ENCODE data around the gene GRB14. TPM values are rescaled to one million over a fixed set of nuclear protein-coding genes. Genes with fewer than 3 reads are reported as not detected.

Gene GRB14
- total and polyA plus RNA-seq, 10 donors = 0.28 to 6.7 (median 2.5) TPM

DNA sequence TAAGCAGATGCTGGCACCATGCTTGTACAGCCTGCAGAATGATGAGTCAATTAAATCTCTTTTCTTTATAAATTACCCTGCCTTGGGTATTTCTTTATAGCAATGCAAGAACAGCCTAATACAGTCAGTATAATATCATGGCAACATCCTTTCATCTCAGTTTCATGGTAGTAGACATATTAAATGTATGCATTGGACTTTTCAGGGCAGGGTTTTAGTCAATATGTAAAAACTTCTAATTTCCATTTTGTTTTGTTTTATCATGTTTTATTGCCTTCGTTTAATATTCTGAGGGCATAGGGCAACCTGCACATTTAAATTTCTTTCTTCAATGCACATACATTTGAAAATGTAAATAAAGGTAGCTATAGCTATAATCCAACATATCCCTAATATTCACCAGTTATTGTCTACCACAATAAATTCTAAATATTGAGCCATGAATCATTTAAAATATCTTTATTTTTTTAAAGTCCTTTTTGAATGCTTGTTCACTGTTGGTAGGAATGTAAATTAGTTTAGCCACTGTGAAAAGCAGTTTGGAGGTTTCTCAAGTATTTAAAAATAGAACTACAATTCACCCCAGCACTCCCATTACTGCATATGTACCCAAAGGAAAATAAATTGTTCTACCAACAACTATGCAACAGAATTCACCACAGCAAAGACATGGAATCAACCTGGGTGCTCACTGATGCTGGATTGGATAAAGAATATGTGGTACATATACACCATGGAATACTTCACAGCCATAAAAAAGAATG is 41.8 kb upstream of the GRB14 start:
- Histone ChIP-seq H3K9me3 (no peaks in the 10 kb centered on the region), H3K36me3 (no peaks in the 10 kb centered on the region), H3K27ac (no peak overlapping the region), H3K4me3 (no peak overlapping the region), H3K4me1 (no peaks in the 10 kb centered on the region), H3K27me3 (replicated peaks in 1 of 7) (no peaks in the 10 kb centered on the region)
- DNase-seq = no peak
- WGBS, 5 donors = 88 to 94% (median 89%) methylated on average over 1 of the region's 1 CpG
- TF ChIP-seq POLR2A (IDR thresholded peaks at IDR 0.05) (no peak), POLR2AphosphoS5 (IDR thresholded peaks at IDR 0.05) (no peak), CTCF (IDR thresholded peaks at IDR 0.05 in 8 of 11, conservative IDR thresholded peaks at IDR 0.05 in 3 of 11) (no peak)
- intact Hi-C loops (cut with DNase I; ENCODE audit: low total_unique reads) = no loop called here

DNA sequence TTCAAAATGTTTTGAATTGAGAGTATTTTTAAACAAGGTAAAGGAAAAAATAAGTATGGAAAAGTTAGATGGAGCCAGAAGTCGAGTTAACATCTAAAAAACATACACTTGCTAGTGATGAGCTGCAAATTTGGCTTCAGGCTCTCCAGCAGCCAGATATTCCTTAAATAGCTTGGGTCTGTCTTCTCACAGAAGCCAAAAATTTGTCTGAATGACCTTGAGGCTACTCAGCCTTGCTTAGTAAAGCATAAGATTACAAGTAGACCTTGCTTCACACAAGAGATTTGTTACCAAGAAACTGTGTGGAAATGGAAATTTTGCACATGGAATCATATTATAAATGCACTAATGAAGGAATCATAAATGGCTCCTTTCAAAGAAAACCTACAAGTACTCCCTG is 40.8 kb upstream of the GRB14 start:
- intact Hi-C loops (cut with DNase I; ENCODE audit: low total_unique reads) = no loop called here
- H3K4me1 ChIP-seq = no peaks in the 10 kb centered on the region
- DNase-seq = no peak
- no peak overlapping the region for H3K27ac ChIP-seq
- no peaks in the 10 kb centered on the region for H3K36me3 ChIP-seq
- H3K4me3 ChIP-seq = no peak overlapping the region
- no peaks in the 10 kb centered on the region for H3K27me3 ChIP-seq (replicated peaks in 1 of 7)
- no peaks in the 10 kb centered on the region for H3K9me3 ChIP-seq
- WGBS, 5 donors = 69 to 80% (median 76%) methylated on average over 1 of the region's 1 CpG
- TF ChIP-seq CTCF (IDR thresholded peaks at IDR 0.05 in 8 of 11, conservative IDR thresholded peaks at IDR 0.05 in 3 of 11) = no peak
- TF ChIP-seq POLR2A (IDR thresholded peaks at IDR 0.05) = no peak
- TF ChIP-seq POLR2AphosphoS5 (IDR thresholded peaks at IDR 0.05) = no peak

- H3K4me1 ChIP-seq = no peaks in the 10 kb centered on the region
- no peak overlapping the region for H3K4me3 ChIP-seq
- intact Hi-C loops (cut with DNase I; ENCODE audit: low total_unique reads) = no loop called here
- TF ChIP-seq CTCF (IDR thresholded peaks at IDR 0.05 in 8 of 11, conservative IDR thresholded peaks at IDR 0.05 in 3 of 11) = no peak
- TF ChIP-seq POLR2A (IDR thresholded peaks at IDR 0.05) = no peak
- no peak for TF ChIP-seq POLR2AphosphoS5 (IDR thresholded peaks at IDR 0.05)
- H3K27me3 ChIP-seq (replicated peaks in 1 of 7) = no peaks in the 10 kb centered on the region
- no peaks in the 10 kb centered on the region for H3K9me3 ChIP-seq
- no peak overlapping the region for H3K27ac ChIP-seq
- DNase-seq = no peak
- H3K36me3 ChIP-seq = no peaks in the 10 kb centered on the region
Observed at GRCh38 chr2:164661349-164661748, 40.1 kb upstream of the GRB14 start.

GRCh38 chr2:164657129-164657528 is 35.8 kb upstream of the GRB14 start:
- H3K27ac ChIP-seq = no peak overlapping the region
- WGBS, 5 donors = 70 to 96% (median 88%) methylated on average over 2 of the region's 2 CpGs
- DNase-seq = no peak
- H3K4me3 ChIP-seq = no peak overlapping the region
- H3K4me1 ChIP-seq = no peaks in the 10 kb centered on the region
- no peaks in the 10 kb centered on the region for H3K36me3 ChIP-seq
- H3K27me3 ChIP-seq (replicated peaks in 1 of 7) = no peaks in the 10 kb centered on the region
- intact Hi-C loops (cut with DNase I; ENCODE audit: low total_unique reads) = no loop called here
- peaks cover 0 to 23% (median 0%) of the 10 kb centered on the region in 8 donors for H3K9me3 ChIP-seq
- no peak for TF ChIP-seq POLR2AphosphoS5 (IDR thresholded peaks at IDR 0.05)
- no peak for TF ChIP-seq POLR2A (IDR thresholded peaks at IDR 0.05)
- no peak for TF ChIP-seq CTCF (IDR thresholded peaks at IDR 0.05 in 8 of 11, conservative IDR thresholded peaks at IDR 0.05 in 3 of 11)

Data from spleen (tissue), 11 donors.